GM19239 (cell line): ENCODE results near the gene CLCF1.

Experiments used
- DNase-seq: peaks from one replicate; pipeline ENCODE4 v3.0.0; 2011; ENCODE audit warnings: low spot score; ENCODE audit not compliant: insufficient read length
- FAIRE-seq: peaks from 2 replicates; lab custom pipeline; 2011; peaks lifted over from hg19 to GRCh38; lab: Jason Lieb, UNC

The CLCF1 gene

GRCh38 chr11:67376063-67376820 is 2.8 kb upstream of the CLCF1 start:
- DNase-seq, result no peak
- no peak for FAIRE-seq

GRCh38 chr11:67375320-67376055 is 2.1 kb upstream of the CLCF1 start:
- no peak for DNase-seq
- no peak for FAIRE-seq

- DNase-seq, result no peak
- no peak for FAIRE-seq
These were observed 1.3 kb upstream of the CLCF1 start for GRCh38 chr11:67374571-67375281.

GRCh38 chr11:67373648-67374570 is 511 bp upstream of the CLCF1 start:
- FAIRE-seq (peak; percentile 78), DNase-seq (peak; percentile 68)

GRCh38 chr11:67372321-67372992 is 941 bp downstream of the CLCF1 start:
- FAIRE-seq (no peak), DNase-seq (no peak)

- FAIRE-seq (peak; percentile 42), DNase-seq (no peak)
These were observed 1.5 kb downstream of the CLCF1 start for GRCh38 chr11:67371911-67372320.

GRCh38 chr11:67371189-67371910 is 2.0 kb downstream of the CLCF1 start:
- FAIRE-seq (peak; percentile 26), DNase-seq (peak; percentile 72)

- no peak for FAIRE-seq
- DNase-seq, result no peak
These were observed 2.9 kb downstream of the CLCF1 start for GRCh38 chr11:67370351-67371076.

GRCh38 chr11:67369801-67370284 is 3.6 kb downstream of the CLCF1 start:
- FAIRE-seq (no peak), DNase-seq (no peak)

GRCh38 chr11:67369275-67369674 is 4.1 kb downstream of the CLCF1 start:
- no peak for FAIRE-seq
- DNase-seq, result no peak

GRCh38 chr11:67368621-67369020 is 4.8 kb downstream of the CLCF1 start:
- DNase-seq, result no peak
- peak; percentile 94 for FAIRE-seq

GRCh38 chr11:67367761-67368227 is 5.6 kb downstream of the CLCF1 start:
- FAIRE-seq (no peak), DNase-seq (no peak)

- DNase-seq (no peak), FAIRE-seq (no peak)
These were observed 6.2 kb downstream of the CLCF1 start for GRCh38 chr11:67366961-67367760.

GRCh38 chr11:67366546-67366945 is 6.9 kb downstream of the CLCF1 start:
- DNase-seq (no peak), FAIRE-seq (no peak)

- no peak for DNase-seq
- no peak for FAIRE-seq
These were observed 7.5 kb downstream of the CLCF1 start for GRCh38 chr11:67365736-67366444.
